GM19463 (cell line): Measurements from ENCODE around the gene PHOX2A.
"Not testable (repeated sequence)": the region's sequence is repeated elsewhere in the genome, so short reads cannot be mapped to it uniquely, and the experiment has no call there.

Experiments used
- ATAC-seq: cut with Tn5 transposase; IDR thresholded peaks from one replicate; pipeline ENCODE4 v1.9.1; 2021; ENCODE audit warnings: mild to moderate bottlenecking, moderate library complexity; ENCODE audit not compliant: unreplicated experiment

PHOX2A gene

DNA sequence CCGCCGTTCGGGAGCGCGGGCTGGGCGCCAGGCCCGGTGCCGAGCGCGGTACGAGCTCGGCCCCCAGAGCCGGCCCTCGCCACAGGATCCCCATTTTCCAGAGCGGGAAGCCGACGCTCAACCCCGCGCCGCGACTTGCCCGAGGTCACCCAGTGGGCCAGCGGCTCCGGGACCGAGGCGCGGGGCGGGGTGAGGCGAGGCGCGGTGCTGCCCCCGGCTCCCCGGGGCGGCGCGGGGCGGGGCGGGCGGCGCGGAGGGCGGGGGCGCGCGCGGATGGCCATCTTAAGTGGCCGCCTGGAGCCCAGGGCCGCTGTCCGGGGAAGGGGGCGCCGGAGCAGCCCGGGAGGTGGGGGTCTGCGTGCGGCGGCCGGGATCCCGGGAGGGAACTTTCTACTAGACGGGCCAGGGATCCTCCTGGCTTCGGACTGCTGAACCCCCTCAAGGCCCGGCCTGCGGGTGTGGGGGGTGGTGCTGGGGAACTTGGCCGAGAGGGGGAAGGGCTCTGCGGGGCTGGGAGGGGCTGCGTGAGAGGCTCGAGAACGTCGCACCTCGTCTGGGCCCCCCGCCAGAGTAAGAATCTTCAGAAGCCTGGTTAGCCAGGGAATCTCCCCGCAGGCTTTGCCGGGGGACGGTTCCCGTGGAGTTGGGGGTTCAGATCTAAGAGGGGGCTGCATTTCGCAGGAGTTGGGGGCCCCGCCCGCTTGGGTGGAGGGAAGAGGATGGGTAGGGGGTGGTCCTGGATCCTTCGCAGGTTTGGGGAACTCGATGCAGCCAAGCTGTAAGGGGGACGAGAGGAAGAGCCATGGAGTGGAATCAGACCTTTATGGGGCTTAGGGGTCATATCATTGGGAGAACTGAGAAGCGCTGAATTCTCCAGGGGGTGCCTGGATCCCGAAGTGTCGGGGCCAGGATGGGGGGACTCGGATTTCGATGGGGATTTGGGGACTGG, 20.1 kb downstream of the PHOX2A start:
- peak; percentile 45 for ATAC-seq

DNA sequence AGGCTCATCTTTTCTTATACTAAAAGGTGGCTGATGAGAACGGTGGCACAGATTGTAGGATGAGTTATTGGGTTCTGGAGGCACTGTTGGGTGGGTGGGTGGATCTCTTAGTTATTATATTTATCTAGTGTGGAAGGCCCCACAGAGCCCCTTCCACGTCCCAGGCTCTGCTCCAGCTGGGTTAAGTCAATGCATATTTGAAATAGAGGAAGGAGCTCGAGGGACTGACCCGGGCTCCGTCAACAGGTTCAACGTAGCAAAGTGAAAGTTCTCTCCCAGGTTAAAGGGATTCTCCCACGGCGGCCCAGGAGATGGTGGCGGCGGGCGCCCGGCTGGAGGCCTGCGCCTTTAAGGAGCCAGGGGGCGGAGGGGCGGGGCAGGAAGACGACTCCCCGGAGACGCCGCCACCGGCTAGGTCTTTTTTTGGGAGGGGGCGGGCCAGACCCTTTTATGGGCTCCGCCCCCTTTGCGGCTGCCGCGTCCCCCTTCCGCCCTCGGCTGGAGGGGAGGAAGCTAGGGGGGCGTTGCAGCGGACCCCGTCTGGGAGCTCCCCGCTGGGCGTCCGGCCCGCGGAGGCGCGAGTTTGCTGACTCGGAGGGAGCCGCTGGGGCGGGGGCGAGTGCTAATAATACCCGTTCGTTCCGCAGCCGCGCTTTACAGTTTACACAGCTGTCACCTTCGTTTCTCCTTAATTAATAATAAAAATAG, 20.9 kb downstream of the PHOX2A start:
- ATAC-seq: peak; percentile 65

DNA sequence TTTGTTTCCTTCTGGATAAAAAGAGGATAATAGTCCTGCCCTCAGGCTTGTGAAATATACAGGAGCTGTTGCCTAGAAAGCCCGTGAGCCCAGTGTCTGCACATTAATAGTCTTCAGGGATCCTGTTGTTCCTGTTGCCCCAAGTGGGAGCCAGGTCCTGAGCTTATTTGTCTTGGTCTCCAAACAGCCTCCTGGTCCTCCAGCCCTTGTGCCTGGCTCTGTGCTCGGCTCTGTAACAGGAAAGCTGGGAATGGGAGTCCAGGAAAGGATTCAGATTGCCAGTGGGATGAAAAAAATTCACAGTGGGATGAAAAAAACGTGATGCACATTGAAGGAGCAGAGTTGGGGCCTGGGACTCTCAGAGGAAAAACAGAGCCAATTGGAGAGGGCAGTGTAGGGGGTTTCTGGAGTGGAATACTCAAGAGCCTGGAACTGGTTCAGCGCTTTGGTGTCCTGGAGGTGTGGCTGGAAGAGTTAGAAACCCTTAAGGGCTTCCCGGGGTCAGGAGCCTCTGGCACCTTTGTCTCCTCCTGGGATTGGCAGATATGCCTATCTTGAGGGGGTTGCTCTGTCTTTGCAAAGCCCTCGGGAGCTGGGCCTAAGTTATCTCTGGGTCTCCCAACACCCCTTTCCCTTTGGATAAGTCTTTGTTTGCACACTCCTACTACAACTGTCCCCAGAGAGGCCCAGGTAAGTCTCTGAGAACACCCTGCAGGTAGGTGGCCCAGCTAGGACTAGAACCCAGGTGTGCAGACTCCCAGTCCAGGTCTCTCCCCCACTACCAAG, 21.7 kb downstream of the PHOX2A start:
- no peak for ATAC-seq

DNA sequence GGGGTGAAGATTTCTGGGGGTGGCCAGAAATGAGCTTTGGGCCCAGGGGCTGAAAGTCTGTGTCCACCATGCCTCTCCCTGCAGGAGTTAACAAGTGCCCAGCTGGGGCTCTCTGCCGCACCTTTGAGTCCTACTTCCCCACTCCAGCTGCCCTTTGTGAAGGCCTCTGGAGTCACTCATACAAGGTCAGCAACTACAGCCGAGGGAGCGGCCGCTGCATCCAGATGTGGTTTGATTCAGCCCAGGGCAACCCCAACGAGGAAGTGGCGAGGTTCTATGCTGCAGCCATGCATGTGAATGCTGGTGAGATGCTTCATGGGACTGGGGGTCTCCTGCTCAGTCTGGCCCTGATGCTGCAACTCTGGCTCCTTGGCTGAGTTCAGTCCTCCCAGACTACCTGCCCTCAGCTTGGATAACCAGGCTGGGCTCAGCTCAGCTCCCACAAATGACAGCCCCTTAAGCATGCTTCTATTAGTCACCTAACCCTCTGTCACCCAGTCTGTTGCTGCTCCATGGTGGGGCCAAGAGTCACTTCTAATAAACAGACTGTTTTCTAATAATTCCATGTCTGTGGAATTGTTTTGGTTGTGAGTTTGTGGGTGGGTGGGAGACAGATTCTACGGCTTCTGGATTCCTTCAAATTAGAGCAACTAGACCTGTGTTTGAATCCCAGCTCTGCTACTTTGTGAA, 22.4 kb downstream of the PHOX2A start:
- no peak for ATAC-seq

DNA sequence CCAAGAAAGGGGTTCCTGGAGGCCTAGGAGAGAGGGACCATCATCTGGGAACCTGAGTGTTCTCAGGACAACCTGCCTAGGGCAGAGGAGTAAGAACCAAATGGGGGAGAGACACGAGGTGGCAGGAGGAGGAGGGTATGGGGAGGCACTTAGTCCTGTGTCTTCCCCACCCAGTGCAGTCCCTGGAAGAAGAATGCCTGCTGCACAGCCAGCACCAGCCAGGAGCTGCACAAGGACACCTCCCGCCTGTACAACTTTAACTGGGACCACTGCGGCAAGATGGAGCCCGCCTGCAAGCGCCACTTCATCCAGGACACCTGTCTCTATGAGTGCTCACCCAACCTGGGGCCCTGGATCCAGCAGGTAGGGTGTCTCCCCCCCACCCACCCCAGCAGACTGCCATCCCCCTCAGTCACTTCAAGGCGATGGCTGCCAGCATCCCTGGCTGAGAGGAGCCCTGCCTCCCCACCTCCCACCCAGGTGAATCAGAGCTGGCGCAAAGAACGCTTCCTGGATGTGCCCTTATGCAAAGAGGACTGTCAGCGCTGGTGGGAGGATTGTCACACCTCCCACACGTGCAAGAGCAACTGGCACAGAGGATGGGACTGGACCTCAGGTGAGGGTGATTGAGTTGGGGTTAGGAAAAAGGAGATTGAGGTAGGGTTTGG, 23.1 kb downstream of the PHOX2A start:
- no peak for ATAC-seq

DNA sequence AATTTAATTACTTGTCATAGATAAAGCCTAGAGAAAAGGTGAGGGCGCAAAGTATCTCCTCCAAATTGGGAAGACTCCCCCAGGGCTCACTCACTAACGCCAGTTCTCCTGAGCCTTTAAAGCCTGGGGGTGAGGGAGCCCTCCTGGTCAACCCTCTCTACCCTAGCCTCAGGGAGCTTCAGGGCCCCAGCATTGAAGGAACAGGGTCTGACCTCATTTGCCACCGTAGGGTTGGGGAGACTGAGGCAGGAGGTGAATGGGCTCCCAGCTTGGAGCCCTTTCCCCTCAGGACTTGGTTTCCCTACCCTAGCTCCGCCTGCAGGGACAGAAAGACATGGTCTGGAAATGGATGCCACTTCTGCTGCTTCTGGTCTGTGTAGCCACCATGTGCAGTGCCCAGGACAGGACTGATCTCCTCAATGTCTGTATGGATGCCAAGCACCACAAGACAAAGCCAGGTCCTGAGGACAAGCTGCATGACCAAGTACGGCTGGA, 25.7 kb downstream of the PHOX2A start:
- no peak for ATAC-seq

DNA sequence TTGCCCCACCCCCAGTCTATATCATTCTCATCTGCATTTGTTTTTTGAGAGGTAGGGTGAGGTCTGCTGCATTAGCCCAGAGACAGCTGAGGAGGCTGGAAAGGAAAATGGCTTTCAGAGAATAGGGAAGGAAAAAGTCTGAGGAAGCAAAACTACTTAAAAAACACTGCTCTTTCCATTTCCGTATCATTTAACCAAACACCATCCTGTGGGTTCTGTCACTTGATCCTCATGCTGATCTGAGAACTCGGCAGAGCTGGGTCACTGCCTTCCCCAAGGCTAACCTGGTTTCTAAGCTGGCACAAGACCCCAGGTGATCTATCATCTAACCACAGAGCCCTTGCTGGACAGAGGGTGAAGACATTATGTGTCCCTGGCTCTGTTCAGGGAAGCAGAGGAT, 26.1 kb downstream of the PHOX2A start:
- ATAC-seq: no peak

DNA sequence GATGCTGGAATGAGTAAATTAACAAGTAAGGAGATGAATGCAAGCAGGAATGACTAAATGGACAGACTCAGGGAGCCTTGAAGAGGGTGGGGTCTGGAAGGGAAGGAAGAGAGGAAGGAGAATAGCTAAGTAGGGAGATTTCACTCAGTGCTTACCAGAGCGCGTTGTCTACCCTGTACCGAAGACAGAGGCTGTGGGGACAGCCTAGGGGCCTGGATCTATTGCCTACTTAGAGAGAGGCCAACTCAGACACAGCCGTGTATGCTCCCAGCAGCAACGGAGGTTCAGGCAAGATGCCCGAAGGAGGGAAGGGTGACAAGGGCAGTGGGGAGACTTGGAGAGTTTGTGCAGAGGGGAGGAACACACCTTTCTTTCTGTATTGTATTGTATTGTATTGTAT, 27.3 kb downstream of the PHOX2A start, which contains the start of gene FOLR2:
Gene FOLR2, plus strand, starts transcription at position 157 of the 400 bp plus-strand sequence. CDS start 1,791 bp downstream, outside the sequence.
- no peak for ATAC-seq

DNA sequence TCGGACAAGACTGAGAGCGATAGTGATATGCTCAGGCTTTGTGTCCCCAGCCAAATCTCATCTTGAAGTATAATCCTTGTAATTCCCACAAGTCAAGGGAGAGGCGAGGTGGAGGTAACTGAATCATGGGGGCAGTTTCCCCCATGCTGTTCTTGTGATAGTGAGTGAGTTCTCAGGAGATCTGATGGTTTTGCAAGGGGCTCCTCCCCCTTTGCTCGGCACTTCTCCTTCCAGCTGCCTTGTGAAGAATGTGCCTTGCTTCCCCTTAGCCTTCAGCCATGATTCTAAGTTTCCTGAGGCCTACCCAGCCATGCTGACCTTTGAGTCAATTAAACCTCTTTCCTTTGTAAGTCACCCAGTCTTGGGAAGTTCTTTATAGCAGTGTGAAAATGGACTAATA, 34.9 kb downstream of the PHOX2A start:
- ATAC-seq: no peak

DNA sequence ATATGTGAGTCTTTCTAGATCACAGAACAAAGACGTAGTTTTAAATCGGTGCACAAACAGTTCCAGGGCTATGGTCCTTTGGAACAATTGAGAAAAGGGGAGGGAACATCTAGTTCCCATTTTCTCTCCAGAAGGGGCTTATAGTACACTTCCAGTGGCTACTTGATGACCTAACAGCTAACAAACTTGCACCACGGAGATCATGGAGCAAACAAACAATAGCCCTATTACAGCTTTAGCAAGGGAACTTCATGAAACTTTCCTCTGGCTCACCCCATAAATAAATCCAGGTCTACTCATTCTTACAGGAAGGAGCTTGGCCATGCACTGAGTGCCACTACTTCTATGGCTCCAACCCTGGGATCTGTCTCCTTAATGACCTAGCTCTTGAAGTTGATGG, 35.7 kb downstream of the PHOX2A start:
- no peak for ATAC-seq

DNA sequence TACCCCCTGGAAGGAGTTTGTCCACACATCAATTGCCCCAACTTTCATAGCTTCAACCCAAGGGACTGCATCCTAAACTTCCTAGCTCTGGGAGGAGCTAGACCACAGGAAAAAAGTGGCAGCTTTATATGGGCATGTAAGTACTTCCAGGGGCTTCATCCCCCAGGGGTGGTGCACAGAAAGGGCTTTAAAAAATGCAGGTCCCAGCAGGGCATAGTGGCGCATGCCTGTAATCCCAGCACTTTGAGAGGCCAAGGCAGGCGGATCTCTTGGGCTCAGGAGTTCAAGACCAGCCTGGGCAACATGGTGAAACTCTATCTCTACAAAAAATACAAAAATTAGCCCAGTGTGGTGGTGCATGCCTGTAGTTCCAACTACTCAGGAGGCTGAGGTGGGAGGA, 37.2 kb downstream of the PHOX2A start:
- ATAC-seq: not testable (repeated sequence)

DNA sequence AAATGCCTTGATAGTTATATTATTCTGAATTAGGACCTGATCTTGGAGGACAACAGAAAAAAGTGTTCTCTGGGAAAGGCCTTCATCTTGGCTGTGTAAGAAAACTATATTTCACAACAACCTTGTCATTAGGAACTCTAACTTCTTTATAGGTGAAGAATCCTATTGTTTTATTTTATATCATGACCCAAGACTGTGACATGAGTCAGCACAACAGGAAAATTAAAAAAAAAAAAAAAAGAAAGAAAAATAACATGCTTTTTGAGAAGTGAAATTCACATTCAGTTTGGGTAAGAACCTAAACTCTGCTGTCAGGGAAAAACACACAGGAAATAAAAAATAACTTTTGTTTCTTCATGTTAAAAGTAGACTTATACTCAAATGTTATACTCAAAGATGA, 39.1 kb downstream of the PHOX2A start:
- ATAC-seq: no peak

DNA sequence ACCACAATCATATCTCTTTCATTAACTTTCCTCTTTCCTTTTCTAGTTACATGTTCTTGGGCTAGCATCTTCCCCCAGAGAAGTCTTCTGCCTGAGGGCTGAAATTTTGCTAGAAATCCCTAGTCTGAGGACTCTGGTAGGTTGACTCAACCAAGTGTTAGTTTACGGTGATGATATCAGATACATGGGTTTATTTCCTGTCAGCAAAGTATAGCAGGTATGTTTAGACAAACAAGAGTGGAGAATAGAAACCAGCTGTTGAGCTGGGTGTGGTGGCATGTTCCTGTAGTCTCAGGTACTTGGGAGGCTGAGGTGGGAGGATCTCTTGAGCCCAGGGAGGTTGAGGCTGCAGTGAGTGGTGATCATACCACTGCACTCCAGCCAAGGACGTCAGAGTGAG, 40.8 kb downstream of the PHOX2A start:
- no peak for ATAC-seq

DNA sequence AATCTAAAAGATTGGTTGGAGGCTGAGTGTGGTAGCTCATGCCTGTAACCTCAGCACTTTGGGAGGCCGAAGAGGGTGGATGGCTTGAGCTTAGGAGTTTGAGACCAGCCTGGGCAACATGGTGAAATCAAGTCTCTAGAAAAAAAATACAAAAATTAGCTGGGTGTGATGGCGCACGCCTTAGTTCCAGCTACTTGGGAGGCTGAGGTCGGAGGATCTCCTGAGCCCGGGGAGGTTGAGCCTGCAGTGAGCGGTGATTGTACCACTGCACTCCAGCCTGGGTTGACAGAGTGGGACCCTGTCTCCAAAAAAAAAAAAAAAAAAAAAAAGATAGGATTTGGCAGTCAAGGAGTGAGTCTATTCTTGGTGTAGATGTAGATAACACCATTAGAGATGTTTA, 41.4 kb downstream of the PHOX2A start:
- ATAC-seq: no peak

DNA sequence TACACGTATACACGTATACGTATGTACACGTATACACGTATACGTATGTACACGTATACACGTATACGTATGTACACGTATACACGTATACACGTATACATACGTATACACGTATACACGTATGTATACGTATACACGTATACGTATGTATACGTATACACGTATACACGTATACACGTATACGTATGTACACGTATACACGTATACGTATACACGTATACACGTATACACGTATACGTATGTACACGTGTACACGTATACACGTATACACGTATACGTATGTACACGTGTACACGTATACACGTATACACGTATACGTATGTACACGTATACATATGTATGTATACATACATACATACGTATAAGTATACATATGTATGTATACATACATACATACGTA, 42.5 kb downstream of the PHOX2A start:
- ATAC-seq: not testable (repeated sequence)

DNA sequence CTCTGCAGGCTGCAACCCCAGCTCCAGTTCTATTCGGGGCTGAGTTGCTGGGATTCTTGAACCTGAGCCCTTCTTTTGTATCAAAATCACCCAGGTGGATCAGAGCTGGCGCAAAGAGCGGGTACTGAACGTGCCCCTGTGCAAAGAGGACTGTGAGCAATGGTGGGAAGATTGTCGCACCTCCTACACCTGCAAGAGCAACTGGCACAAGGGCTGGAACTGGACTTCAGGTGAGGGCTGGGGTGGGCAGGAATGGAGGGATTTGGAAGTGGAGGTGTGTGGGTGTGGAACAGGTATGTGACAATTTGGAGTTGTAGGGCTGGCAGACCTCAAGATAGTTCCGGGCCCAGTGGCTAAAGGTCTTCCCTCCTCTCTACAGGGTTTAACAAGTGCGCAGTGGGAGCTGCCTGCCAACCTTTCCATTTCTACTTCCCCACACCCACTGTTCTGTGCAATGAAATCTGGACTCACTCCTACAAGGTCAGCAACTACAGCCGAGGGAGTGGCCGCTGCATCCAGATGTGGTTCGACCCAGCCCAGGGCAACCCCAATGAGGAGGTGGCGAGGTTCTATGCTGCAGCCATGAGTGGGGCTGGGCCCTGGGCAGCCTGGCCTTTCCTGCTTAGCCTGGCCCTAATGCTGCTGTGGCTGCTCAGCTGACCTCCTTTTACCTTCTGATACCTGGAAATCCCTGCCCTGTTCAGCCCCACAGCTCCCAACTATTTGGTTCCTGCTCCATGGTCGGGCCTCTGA, 48.3 kb downstream of the PHOX2A start:
- no peak for ATAC-seq

DNA sequence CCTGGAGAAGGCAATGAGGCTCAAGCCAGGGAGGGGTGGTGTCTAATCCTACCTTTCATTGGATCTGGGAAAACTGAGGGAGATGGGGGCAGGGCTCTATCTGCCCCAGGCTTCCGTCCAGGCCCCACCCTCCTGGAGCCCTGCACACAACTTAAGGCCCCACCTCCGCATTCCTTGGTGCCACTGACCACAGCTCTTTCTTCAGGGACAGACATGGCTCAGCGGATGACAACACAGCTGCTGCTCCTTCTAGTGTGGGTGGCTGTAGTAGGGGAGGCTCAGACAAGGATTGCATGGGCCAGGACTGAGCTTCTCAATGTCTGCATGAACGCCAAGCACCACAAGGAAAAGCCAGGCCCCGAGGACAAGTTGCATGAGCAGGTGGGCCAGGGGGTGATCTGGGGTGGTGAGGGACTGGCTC, 52.0 kb downstream of the PHOX2A start, which contains the start of gene FOLR1:
Gene FOLR1, plus strand, starts transcription at position 180 of the 421 bp plus-strand sequence. Its CDS starts 34 bp downstream, at position 214.
- no peak for ATAC-seq

DNA sequence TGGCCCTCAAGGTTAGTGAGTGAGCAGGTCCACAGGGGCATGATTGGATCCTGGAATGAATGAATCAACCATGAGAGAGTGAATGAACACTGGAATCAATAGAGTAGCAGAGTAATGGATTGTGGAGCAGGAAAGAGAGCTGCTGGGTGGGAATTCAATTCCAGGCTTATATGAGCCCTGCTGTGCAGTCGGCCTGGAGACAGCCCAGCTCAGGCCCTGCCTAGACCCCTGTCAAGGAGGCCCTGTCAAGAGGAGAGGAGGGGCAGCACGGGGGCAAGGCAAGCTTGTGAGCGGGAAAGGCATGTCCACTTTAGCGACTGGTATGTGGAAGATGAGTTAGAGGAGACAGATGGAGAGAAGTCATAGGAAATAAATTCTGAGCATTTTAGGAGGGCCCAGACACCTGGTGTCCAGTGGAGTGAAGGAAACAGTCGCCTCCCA, 53.3 kb downstream of the PHOX2A start:
- ATAC-seq: no peak
